Measurements from ENCODE around the gene RASGRF1.

RASGRF1 gene

DNA sequence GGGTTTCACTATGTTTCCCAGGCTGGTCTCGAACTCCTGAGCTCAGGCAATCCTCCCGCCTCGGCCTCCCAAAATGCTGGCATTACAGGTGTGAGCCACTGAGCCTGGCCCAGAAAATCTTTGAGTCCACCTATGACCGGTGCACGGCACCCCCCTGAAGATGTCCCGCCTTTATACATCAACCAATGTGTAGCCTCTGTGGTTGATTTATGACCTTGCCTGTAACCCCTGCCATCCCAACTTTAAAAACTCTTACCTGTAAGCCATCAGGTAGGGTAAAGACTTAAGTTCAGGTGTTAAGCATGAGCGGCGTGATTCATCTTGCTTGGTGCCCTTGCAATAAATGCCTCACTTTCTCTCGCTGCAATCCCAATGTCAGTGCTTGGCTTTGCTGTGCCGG lies 131.2 kb downstream of the RASGRF1 start:
- ChIA-PET CTCF (interaction anchor here (1.2 to 3.7 kb wide), 3 partner anchors 9 to 149 kb away, joined by 3 to 14 read pairs (median 3); no protein-coding TSS in a partner anchor), POLR2A (no interaction called here)
- TF ChIP-seq, protein P1, sequence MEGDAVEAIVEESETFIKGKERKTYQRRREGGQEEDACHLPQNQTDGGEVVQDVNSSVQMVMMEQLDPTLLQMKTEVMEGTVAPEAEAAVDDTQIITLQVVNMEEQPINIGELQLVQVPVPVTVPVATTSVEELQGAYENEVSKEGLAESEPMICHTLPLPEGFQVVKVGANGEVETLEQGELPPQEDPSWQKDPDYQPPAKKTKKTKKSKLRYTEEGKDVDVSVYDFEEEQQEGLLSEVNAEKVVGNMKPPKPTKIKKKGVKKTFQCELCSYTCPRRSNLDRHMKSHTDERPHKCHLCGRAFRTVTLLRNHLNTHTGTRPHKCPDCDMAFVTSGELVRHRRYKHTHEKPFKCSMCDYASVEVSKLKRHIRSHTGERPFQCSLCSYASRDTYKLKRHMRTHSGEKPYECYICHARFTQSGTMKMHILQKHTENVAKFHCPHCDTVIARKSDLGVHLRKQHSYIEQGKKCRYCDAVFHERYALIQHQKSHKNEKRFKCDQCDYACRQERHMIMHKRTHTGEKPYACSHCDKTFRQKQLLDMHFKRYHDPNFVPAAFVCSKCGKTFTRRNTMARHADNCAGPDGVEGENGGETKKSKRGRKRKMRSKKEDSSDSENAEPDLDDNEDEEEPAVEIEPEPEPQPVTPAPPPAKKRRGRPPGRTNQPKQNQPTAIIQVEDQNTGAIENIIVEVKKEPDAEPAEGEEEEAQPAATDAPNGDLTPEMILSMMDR (IDR thresholded peaks at IDR 0.05; ENCODE audit: control extremely low read depth, extremely low read depth, low read depth, missing control alignments) = no peak
- DNase-seq (ENCODE audit: extremely low spot score) = no peak

DNA sequence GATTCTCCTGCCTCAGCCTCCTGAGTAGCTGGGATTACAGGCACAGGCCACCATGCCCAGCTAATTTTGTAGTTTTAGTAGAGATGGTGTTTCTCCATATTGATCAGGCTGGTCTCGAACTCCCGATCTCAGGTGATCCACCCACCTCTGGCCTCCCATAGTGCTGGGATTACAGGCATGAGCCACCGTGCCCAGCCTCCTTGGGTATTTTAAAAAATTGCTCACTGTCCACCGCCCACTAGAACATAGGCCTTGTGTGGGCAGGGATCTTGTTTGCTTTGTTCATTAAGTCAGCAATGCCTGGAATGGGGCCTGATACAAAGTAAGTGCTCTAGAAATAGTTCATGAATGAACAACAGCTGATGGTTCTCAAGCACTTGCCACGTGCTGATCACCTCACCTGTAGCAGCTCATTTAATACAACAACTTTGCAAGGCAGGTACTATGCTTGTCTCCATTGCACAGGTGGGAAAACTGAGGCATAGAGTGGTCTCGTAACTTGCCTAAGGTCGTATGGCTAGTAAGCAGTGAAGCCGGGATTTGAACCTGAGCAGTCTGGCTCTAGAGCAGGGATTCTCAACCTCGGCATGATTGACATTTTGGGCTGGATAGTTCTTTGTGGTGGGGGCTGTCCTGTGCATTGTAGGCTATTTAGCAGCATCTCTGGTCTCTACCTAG lies 133.0 kb downstream of the RASGRF1 start:
- ChIA-PET CTCF (interaction anchor here (0.8 to 0.9 kb wide), 2 partner anchors 22 to 49 kb away, joined by 3 read pairs; no protein-coding TSS in a partner anchor), POLR2A (no interaction called here)
- no peak for DNase-seq (ENCODE audit: extremely low spot score)
- TF ChIP-seq, protein P1 (IDR thresholded peaks at IDR 0.05; ENCODE audit: control extremely low read depth, extremely low read depth, low read depth, missing control alignments) = no peak

DNA sequence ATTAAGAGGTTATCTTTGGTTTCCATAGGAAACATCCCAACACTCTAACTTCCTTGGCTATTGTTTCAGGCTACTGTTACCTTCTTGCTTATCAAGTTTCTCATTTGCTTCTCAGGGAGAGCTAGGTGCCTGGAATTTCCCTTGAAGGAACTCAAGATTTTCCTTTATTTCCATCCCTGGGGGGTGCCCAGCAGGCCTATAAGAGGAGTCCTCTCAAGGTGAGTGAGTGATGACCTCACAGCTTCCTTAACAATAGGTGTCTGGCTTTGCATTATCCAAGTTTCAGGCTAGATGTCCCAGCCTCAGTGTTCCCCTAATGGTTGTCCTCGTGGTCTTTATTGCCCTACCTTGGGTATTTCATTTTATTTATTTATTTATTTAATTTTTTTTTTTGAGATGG lies 133.6 kb downstream of the RASGRF1 start:
- ChIA-PET CTCF (interaction anchor here (0.9 kb wide), 1 partner anchor 22 kb away, joined by 3 read pairs; no protein-coding TSS in a partner anchor), POLR2A (no interaction called here)
- DNase-seq (ENCODE audit: extremely low spot score) = no peak
- TF ChIP-seq, protein P1 (IDR thresholded peaks at IDR 0.05; ENCODE audit: control extremely low read depth, extremely low read depth, low read depth, missing control alignments) = no peak

DNA sequence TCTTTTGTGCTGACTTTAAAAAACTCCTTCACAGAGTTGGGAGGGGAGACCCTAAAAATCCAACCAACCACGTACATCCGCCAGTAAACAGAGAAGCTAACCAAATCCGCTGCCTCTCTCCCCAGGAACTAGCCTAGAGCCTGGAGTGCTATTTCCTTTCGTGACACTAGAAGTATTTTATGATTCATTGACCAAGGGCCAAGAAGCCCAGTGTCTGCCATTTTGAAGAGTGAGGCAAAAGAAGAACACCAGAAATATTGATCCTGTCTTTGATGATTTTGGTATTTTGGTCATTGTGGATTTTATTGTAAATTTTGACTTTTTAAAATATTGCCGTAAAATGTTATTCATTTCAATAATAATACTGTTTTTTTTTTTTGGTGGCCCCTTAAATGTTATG lies 135.2 kb downstream of the RASGRF1 start:
- TF ChIP-seq, protein P1 (IDR thresholded peaks at IDR 0.05; ENCODE audit: control extremely low read depth, extremely low read depth, low read depth, missing control alignments) = no peak
- CTCF ChIA-PET = interaction anchor here (1.9 kb wide), 1 partner anchor 25 kb away, joined by 5 read pairs; no protein-coding TSS in a partner anchor
- POLR2A ChIA-PET = no interaction called here
- DNase-seq (ENCODE audit: extremely low spot score) = no peak

DNA sequence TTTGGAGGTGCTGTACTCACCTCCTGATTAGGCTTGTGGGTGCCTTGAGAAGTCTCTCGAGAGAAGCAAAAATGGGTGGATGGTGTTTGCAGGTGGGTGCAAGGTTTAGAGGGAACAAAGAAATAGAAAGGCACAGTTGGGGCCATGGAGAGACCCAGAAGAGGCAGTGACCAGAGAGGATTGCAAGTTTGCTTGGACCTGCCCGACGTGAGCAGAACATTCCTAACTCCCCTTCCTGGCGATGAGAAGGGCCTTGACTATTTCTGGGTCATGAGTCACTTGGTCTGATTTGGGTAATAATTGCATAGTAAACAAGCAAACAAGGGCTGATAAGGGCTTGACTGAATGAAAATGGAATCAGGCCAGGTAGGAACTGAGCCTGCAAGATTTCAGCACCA lies 138.7 kb downstream of the RASGRF1 start:
- TF ChIP-seq, protein P1 (IDR thresholded peaks at IDR 0.05; ENCODE audit: control extremely low read depth, extremely low read depth, low read depth, missing control alignments) = no peak
- DNase-seq (ENCODE audit: extremely low spot score) = no peak
- ChIA-PET CTCF (no interaction called here), POLR2A (no interaction called here)

DNA sequence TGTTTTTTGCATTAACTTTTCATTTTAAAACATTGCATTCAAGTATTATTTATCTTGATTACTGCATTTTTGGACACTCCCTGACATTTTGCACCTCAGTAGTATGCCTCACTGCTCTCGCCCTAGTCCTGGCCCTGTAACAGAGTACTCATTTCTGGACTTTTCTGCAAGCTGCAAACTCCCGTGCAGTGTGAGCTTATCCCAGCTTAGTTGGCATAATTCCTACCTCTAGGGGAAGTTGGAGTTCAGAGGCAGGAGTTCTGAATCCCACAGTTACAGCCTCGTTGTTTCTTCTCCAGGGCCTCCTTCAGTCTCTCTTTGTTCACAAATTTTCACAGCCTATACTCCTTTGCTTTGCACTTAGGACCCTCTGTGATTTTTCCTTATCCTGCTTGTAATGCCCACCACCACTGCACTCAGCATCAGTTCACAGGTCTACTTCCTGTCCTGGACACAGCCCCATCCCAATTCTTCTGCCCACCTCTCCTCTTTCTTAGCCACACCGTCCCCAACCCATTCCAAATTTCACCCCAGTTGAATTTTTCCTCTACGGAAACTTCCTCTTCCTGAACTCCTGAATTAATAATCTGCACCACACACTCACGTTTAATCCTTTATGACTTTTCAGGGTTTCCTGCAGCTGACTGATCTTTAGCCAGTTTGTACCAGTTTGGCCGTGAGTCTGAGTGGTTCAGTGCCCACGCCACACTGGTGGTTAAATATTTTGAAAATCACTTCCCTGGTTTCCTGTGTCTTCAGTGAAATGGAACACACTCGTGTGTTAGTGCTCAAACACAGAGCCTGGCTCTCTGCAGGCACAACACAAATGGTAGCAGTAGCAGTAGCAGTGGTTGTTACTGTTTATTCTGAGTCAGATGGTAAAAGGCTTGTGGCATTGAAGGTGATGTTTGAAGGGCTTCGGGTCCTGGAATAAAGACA lies 139.4 kb downstream of the RASGRF1 start:
- TF ChIP-seq, protein P1 (IDR thresholded peaks at IDR 0.05; ENCODE audit: control extremely low read depth, extremely low read depth, low read depth, missing control alignments) = no peak
- ChIA-PET CTCF (interaction anchor here (2.1 kb wide), 1 partner anchor 28 kb away, joined by 6 read pairs; no protein-coding TSS in a partner anchor), POLR2A (no interaction called here)
- no peak for DNase-seq (ENCODE audit: extremely low spot score)
